Keratinocyte (primary cell): Measurements from ENCODE around the gene DOCK11. TPM values are rescaled to one million over a fixed set of nuclear protein-coding genes. Genes with fewer than 3 reads are reported as not detected.

Experiments
- DNase-seq: peaks from one replicate; pipeline ENCODE4 v3.0.0-alpha.2; 2011; ENCODE audit warnings: low read depth, missing footprints, low spot score
- FAIRE-seq: peaks from 2 replicates; lab custom pipeline; 2011; peaks lifted over from hg19 to GRCh38; lab: Jason Lieb, UNC
- H2AFZ ChIP-seq: 2 replicates; pipeline ENCODE4 v1.6.0; 2012; ENCODE audit warnings: low read length, control low read depth, inconsistent platforms; ENCODE audit not compliant: control insufficient read depth
- H3K27ac ChIP-seq: 2 replicates; pipeline ENCODE4 v1.5.1; 2011; ENCODE audit warnings: low read length; ENCODE audit not compliant: control insufficient read depth, insufficient read depth
- H3K27me3 ChIP-seq: 3 replicates; pipeline ENCODE4 v1.6.0; 2011; ENCODE audit warnings: low read length; ENCODE audit not compliant: control insufficient read depth, insufficient read depth; ENCODE audit errors: extremely low read depth
- H3K36me3 ChIP-seq, 2 experiments: 2 replicates in 1 of 2; 3 replicates in 1 of 2; pipeline ENCODE4 v1.5.1; 2011; ENCODE audit warnings: low read length in 2 of 2, mild to moderate bottlenecking in 1 of 2; ENCODE audit not compliant: control insufficient read depth in 2 of 2, insufficient read depth in 2 of 2; ENCODE audit errors: extremely low read depth in 1 of 2
- H3K4me1 ChIP-seq: 3 replicates; pipeline ENCODE4 v1.5.1; 2011; ENCODE audit warnings: low read length; ENCODE audit not compliant: control insufficient read depth, insufficient read depth; ENCODE audit errors: extremely low read depth
- H3K4me2 ChIP-seq: 3 replicates; pipeline ENCODE4 v1.6.0; 2011; ENCODE audit warnings: low read depth, low read length; ENCODE audit not compliant: control insufficient read depth, insufficient read depth; ENCODE audit errors: extremely low read depth
- H3K4me3 ChIP-seq, 3 experiments: fragments of 200-600 bp in 1 of 3; sonication (generic) in 1 of 3; 2 replicates in 2 of 3; 3 replicates in 1 of 3; pipeline ENCODE4 v1.5.1; 2011 to 2016; ENCODE audit warnings: low read length in 3 of 3, mild to moderate bottlenecking in 3 of 3, control low read depth in 2 of 3, inconsistent platforms in 1 of 3, low read depth in 1 of 3, mixed read lengths in 1 of 3, mixed run types in 1 of 3, moderate library complexity in 1 of 3; ENCODE audit not compliant: control insufficient read depth in 2 of 3, insufficient read depth in 2 of 3; ENCODE audit errors: extremely low read depth in 1 of 3
- H3K79me2 ChIP-seq: 2 replicates; pipeline ENCODE4 v1.6.0; 2012; ENCODE audit warnings: low read length; ENCODE audit not compliant: control insufficient read depth, insufficient read depth
- H3K9ac ChIP-seq: 3 replicates; pipeline ENCODE4 v1.6.0; 2011; ENCODE audit warnings: low read length; ENCODE audit not compliant: control insufficient read depth, insufficient read depth; ENCODE audit errors: extremely low read depth
- H3K9me1 ChIP-seq: 3 replicates; pipeline ENCODE4 v1.6.0; 2011; ENCODE audit warnings: low read length; ENCODE audit not compliant: control insufficient read depth, insufficient read depth; ENCODE audit errors: extremely low read depth
- H3K9me3 ChIP-seq: 2 replicates; pipeline ENCODE4 v1.5.1; 2012; ENCODE audit warnings: low read depth, low read length; ENCODE audit not compliant: control insufficient read depth
- H4K20me1 ChIP-seq: 3 replicates; pipeline ENCODE4 v1.6.0; 2011; ENCODE audit warnings: low read length; ENCODE audit not compliant: control insufficient read depth, insufficient read depth; ENCODE audit errors: extremely low read depth
- EZH2 ChIP-seq: IDR thresholded peaks from one replicate; pipeline ENCODE4 v1.6.1; 2012; ENCODE audit warnings: inconsistent platforms, mild to moderate bottlenecking, low read length, moderate library complexity
- dilution Hi-C: fragments of 300-500 bp; cut with MboI; formaldehyde crosslinking; loops from one replicate; pipeline ENCODE4 v1.7.0; 2020; ENCODE audit warnings: low sequenced_read_pairs; ENCODE audit not compliant: extremely low pct_ligation_motif_present
- polyA plus RNA-seq, 5 experiments: library from polyadenylated mRNA; depleted of rRNA in 3 of 5; stranded (reverse) in 3 of 5; stranded (forward) in 1 of 5; unstranded in 1 of 5; fragments of >200 nt; gene quantifications; 1 replicate in 1 of 5; 2 replicates in 3 of 5; 3 replicates in 1 of 5; pipeline versions ENCODE4 v1.2.1 to v1.2.3, GENCODE V29; 2011 to 2012; ENCODE audit warnings: missing spikeins in 2 of 5, low read depth in 1 of 5, low replicate concordance in 1 of 5
- TF ChIP-seq, protein P1 (sequence below), 3 experiments: IDR thresholded peaks in 1 of 3; conservative IDR thresholded peaks in 1 of 3; optimal IDR thresholded peaks in 1 of 3; 2 replicates in 2 of 3; 3 replicates in 1 of 3; pipeline versions ENCODE3 to v1.5.1; 2011; ENCODE audit warnings: low read length in 3 of 3, mild to moderate bottlenecking in 3 of 3, moderate library complexity in 2 of 3, control low read depth in 1 of 3, inconsistent platforms in 1 of 3; ENCODE audit not compliant: insufficient read depth in 2 of 3; ENCODE audit errors: extremely low read depth in 1 of 3

Gene DOCK11
- polyA plus RNA-seq, 1 donor (not counting 4 experiments of a cell fraction or from before 2014, with no cell fraction given): 4.6 TPM

DNA sequence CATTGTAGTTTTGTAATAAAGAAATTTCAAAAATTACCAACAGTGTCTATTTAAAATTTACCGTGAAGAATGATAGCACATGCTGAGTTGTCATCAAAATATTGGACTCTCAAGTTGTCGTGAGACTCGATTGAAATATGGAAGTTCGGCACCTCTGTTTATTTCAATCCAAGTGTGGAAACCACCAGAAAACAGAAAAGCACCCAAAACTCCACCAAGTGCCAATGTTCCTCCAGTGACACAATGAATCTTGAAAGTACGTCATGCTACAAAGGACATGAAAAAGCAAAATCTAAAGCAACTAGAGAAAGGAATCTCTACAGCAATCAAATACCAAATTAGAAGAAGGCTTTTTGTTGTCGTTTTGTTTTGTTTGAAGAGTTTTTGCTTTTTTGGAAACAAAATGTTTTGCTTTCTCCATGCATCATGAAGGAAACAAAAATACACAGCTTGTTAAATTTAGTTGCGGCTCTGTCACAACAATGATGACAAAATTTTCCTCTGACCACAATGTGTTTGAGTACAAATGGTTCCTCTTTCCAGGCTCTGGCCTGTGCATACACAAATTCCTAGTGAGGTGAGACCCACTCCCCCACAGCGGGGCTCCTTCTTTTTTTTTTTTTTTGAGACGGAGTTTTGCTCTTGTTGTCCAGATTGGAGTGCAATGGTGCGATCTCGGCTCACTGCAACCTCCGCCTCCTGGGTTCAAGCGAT, 222.2 kb downstream of the DOCK11 start:
- no peak for TF ChIP-seq EZH2
- TF ChIP-seq, protein P1, sequence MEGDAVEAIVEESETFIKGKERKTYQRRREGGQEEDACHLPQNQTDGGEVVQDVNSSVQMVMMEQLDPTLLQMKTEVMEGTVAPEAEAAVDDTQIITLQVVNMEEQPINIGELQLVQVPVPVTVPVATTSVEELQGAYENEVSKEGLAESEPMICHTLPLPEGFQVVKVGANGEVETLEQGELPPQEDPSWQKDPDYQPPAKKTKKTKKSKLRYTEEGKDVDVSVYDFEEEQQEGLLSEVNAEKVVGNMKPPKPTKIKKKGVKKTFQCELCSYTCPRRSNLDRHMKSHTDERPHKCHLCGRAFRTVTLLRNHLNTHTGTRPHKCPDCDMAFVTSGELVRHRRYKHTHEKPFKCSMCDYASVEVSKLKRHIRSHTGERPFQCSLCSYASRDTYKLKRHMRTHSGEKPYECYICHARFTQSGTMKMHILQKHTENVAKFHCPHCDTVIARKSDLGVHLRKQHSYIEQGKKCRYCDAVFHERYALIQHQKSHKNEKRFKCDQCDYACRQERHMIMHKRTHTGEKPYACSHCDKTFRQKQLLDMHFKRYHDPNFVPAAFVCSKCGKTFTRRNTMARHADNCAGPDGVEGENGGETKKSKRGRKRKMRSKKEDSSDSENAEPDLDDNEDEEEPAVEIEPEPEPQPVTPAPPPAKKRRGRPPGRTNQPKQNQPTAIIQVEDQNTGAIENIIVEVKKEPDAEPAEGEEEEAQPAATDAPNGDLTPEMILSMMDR (optimal IDR thresholded peaks at IDR 0.05 in 1 of 3, IDR thresholded peaks at IDR 0.05 in 1 of 3, conservative IDR thresholded peaks at IDR 0.05 in 1 of 3; ENCODE audit: extremely low read depth in 1 of 3, insufficient read depth in 2 of 3, low read length in 3 of 3): no peak
- H3K79me2 ChIP-seq: no peaks in the 10 kb centered on the region
- H3K9me1 ChIP-seq: no peaks in the 10 kb centered on the region
- no peak overlapping the region for H2AFZ ChIP-seq
- H3K27ac ChIP-seq: no peak overlapping the region
- dilution Hi-C loops: no loop called here
- no peak overlapping the region for H3K4me2 ChIP-seq
- FAIRE-seq: no peak
- no peaks in the 10 kb centered on the region for H4K20me1 ChIP-seq
- no peaks in the 10 kb centered on the region for H3K27me3 ChIP-seq
- no peaks in the 10 kb centered on the region for H3K9me3 ChIP-seq
- no peaks in the 10 kb centered on the region for H3K36me3 ChIP-seq
- DNase-seq: no peak
- H3K4me3 ChIP-seq: no peak overlapping the region
- no peaks in the 10 kb centered on the region for H3K4me1 ChIP-seq
- no peak overlapping the region for H3K9ac ChIP-seq

DNA sequence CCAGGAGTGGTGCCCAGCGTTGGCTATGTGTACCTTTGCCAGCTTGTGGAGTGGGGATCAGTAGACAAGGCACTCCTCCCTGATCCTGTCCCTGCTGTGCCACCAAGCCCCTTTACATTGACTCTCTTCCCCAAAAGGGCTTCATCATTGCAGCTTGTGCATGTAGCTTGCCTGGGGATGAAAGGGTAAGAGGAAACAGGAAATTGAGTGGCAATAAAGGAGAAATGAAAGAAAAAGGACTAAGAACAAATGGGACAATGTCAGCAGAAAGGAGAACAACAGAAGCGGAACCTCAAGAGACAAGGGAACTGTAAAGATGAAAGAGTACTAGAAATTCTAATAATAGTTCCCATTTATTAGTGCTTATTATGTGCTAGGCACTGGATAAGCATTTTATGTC, 223.1 kb downstream of the DOCK11 start:
- Histone ChIP-seq H3K4me3 (no peak overlapping the region), H3K27ac (no peak overlapping the region), H3K4me1 (peaks cover 6% of the 10 kb centered on the region), H3K27me3 (no peaks in the 10 kb centered on the region), H3K9me3 (no peaks in the 10 kb centered on the region), H4K20me1 (no peaks in the 10 kb centered on the region), H3K4me2 (no peak overlapping the region), H3K36me3 (no peaks in the 10 kb centered on the region), H3K9ac (no peak overlapping the region), H3K9me1 (no peaks in the 10 kb centered on the region), H3K79me2 (no peaks in the 10 kb centered on the region), H2AFZ (no peak overlapping the region)
- dilution Hi-C loops: no loop called here
- no peak for TF ChIP-seq EZH2
- TF ChIP-seq, protein P1 (optimal IDR thresholded peaks at IDR 0.05 in 1 of 3, IDR thresholded peaks at IDR 0.05 in 1 of 3, conservative IDR thresholded peaks at IDR 0.05 in 1 of 3; ENCODE audit: extremely low read depth in 1 of 3, insufficient read depth in 2 of 3, low read length in 3 of 3): no peak
- DNase-seq (no peak), FAIRE-seq (no peak)
